ENCODE data around the gene TPBGL. TPM values are rescaled to one million over a fixed set of nuclear protein-coding genes. Genes with fewer than 3 reads are reported as not detected.

The TPBGL gene
- total RNA-seq, 1 donor from 2014 or later: 0.07 TPM

- TF ChIP-seq, protein P1, sequence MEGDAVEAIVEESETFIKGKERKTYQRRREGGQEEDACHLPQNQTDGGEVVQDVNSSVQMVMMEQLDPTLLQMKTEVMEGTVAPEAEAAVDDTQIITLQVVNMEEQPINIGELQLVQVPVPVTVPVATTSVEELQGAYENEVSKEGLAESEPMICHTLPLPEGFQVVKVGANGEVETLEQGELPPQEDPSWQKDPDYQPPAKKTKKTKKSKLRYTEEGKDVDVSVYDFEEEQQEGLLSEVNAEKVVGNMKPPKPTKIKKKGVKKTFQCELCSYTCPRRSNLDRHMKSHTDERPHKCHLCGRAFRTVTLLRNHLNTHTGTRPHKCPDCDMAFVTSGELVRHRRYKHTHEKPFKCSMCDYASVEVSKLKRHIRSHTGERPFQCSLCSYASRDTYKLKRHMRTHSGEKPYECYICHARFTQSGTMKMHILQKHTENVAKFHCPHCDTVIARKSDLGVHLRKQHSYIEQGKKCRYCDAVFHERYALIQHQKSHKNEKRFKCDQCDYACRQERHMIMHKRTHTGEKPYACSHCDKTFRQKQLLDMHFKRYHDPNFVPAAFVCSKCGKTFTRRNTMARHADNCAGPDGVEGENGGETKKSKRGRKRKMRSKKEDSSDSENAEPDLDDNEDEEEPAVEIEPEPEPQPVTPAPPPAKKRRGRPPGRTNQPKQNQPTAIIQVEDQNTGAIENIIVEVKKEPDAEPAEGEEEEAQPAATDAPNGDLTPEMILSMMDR (IDR thresholded peaks at IDR 0.05; ENCODE audit: unreplicated experiment): no peak
- H3K36me3 Mint-ChIP-seq: peaks cover 4% of the 10 kb centered on the region
Measured at GRCh38 chr11:75292943-75293342, 52.4 kb downstream of the TPBGL start.

More at GRCh38 chr11:75292943-75293342, 52.4 kb downstream of the TPBGL start:
- peaks cover 5% of the 10 kb centered on the region for H3K9me3 Mint-ChIP-seq
- no peak overlapping the region for H3K27ac Mint-ChIP-seq
- DNase-seq (ENCODE audit: low spot score in 2 of 2, unreplicated experiment in 2 of 2): no peak
- no peaks in the 10 kb centered on the region for H3K4me1 Mint-ChIP-seq
- H3K4me3 Mint-ChIP-seq: no peak overlapping the region
- H3K27me3 Mint-ChIP-seq (ENCODE audit: low read depth): no peaks in the 10 kb centered on the region

Other genes starting within 250 kb of the TPBGL start
- gene OR2AT4, start 143.9 kb upstream of the TPBGL start, total RNA-seq: not detected in 3 replicates
- gene SLCO2B1, start 89.7 kb upstream of the TPBGL start, total RNA-seq: 0.44 to 0.45 TPM in 2 of 3 replicates, not detected in the other
- gene ARRB1, start 110.9 kb downstream of the TPBGL start, total RNA-seq: 15.9 to 17.5 TPM (median 16.5 TPM) in 3 replicates
- gene RPS3, start 158.7 kb downstream of the TPBGL start, total RNA-seq: 2,848 to 2,954 TPM (median 2,936 TPM) in 3 replicates
- gene KLHL35, start 192.4 kb downstream of the TPBGL start, total RNA-seq: 0.38 to 0.67 TPM (median 0.59 TPM) in 3 replicates

Data from mesothelial cell of epicardium (in vitro differentiated cells).